Ovary (tissue), 3 donors: Measurements from ENCODE around the gene SWSAP1.

Experiments used
- CTCF ChIP-seq, 3 donors: fragments of 450-650 bp in 2 of 3; fragments of 200-600 bp in 1 of 3; IDR thresholded peaks; one replicate each; pipeline versions ENCODE4 v1.5.1 to v1.8.0; 2016 to 2022; ENCODE audit warnings: antibody characterized with exemption in 3 of 3, mild to moderate bottlenecking in 1 of 3
- EP300 ChIP-seq: sonication (generic); formaldehyde crosslinking; IDR thresholded peaks from one replicate; pipeline ENCODE4 v1.6.1; 2017; ENCODE audit warnings: antibody characterized with exemption
- POLR2A ChIP-seq: fragments of 450-650 bp; IDR thresholded peaks from one replicate; pipeline ENCODE4 v1.6.1; 2017; ENCODE audit warnings: antibody characterized with exemption, mild to moderate bottlenecking, moderate library complexity
- donor health status: DM: no; HTN: no; CAD: no.

- TF ChIP-seq CTCF (IDR thresholded peaks at IDR 0.05) = no peak
- no peak for TF ChIP-seq EP300
- TF ChIP-seq POLR2A = no peak
Observed at GRCh38 chr19:11399667-11400066, 25.2 kb downstream of the SWSAP1 start.
